ENCODE data around the gene PSMG3. TPM values are rescaled to one million over a fixed set of nuclear protein-coding genes. Genes with fewer than 3 reads are reported as not detected.
A peak's percentile ranks its signal among the peaks of the same experiment; 100 is the strongest.

Gene PSMG3
- total and polyA plus RNA-seq, 2 of the 8 experiments (the other 6 are each of a cell fraction or from before 2014, with no cell fraction given) = 30.2 to 62.0 TPM

DNA sequence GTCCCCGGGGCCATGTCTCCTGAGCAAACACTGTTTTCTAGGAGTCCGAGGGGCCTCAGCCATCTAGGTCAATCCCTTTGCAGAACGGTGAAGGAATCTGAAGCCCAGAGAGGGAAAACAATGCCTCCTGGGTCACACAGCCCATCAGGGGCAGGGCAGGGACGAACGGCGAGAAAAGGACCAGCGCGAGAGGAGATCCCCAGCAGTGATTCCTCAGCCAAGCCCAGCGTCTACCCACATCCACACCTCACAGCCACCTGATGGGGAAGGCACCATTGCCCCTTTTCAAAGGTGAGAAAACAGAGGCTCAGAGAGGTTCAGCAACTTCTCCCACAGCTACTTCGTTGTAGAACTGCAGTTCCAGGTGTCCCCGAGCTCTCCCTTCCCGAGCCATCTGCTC is 17.9 kb upstream of the PSMG3 start:
- Histone ChIP-seq H3K27ac (ENCODE audit: low read depth, low read length) (no peak overlapping the region), H3K23me2 (ENCODE audit: low read depth, low read length) (no peaks in the 10 kb centered on the region), H2AFZ (ENCODE audit: low read length) (no peak overlapping the region), H4K20me1 (replicated peaks in 1 of 2; ENCODE audit: control insufficient read depth in 1 of 2, insufficient read depth in 2 of 2, low read length in 2 of 2) (no peaks in the 10 kb centered on the region), H3K79me2 (ENCODE audit: control insufficient read depth in 1 of 2, insufficient read depth in 2 of 2, low read length in 2 of 2) (no peaks in the 10 kb centered on the region), H4K5ac (ENCODE audit: insufficient read length, low read depth, low read length) (no peak overlapping the region), H2AK5ac (ENCODE audit: low read depth, low read length) (0 out of 2 replicates have a peak overlapping the region, but pooled peaks have one; percentile 53), H3K36me3 (ENCODE audit: control insufficient read depth in 2 of 4, insufficient read depth in 4 of 4, low read length in 3 of 4) (no peaks in the 10 kb centered on the region), H4K91ac (replicated peaks; ENCODE audit: insufficient read length, low read length) (no peak overlapping the region), H2BK12ac (ENCODE audit: low read depth, low read length) (no peak overlapping the region), H3K23ac (ENCODE audit: insufficient read length) (no peak overlapping the region), H2BK20ac (ENCODE audit: low read length) (no peak overlapping the region), H2BK15ac (ENCODE audit: low read length) (no peak overlapping the region), H3K9ac (replicated peaks in 1 of 4; ENCODE audit: extremely low read depth in 1 of 4, low read depth in 3 of 4, low read length in 3 of 4) (no peak overlapping the region), H3K4me3 (ENCODE audit: extremely low read depth in 1 of 4, insufficient read depth in 2 of 4, low read depth in 3 of 4, low read length in 4 of 4) (no peak overlapping the region), H2BK5ac (ENCODE audit: low read depth, low read length) (no peak overlapping the region), H3K9me3 (ENCODE audit: insufficient read depth in 2 of 2, low read depth in 1 of 2, low read length in 1 of 2) (peaks cover 4 to 5% of the 10 kb centered on the region in 2 experiments; a peak in 2 of 4 replicates), H3K4me1 (replicated peaks in 1 of 4; ENCODE audit: control insufficient read depth in 3 of 4, insufficient read depth in 4 of 4, low read length in 3 of 4) (no peaks in the 10 kb centered on the region), H3K14ac (ENCODE audit: insufficient read length) (no peak overlapping the region), H3K79me1 (ENCODE audit: low read depth, low read length) (no peaks in the 10 kb centered on the region; the same call in 1 of the 2 replicates), H3K27me3 (replicated peaks in 1 of 4; ENCODE audit: control insufficient read depth in 3 of 4, extremely low read depth in 1 of 4, insufficient read depth in 3 of 4, low read length in 3 of 4) (0 out of 7 replicates have a peak, but pooled peaks cover 0 to 2% (median 0%) of the 10 kb centered on the region in 4 experiments), H3K18ac (ENCODE audit: extremely low read depth, low read length) (peak overlapping the region; percentile 7; the same call in 1 of the 2 replicates), H3K4ac (replicated peaks; ENCODE audit: insufficient read length, low read depth, low read length) (no peak overlapping the region), H4K8ac (ENCODE audit: extremely low read depth, insufficient read depth, low read length) (no peak overlapping the region), H3K4me2 (ENCODE audit: insufficient read depth in 1 of 2, low read depth in 2 of 2, low read length in 2 of 2) (no peak overlapping the region), H2BK120ac (replicated peaks; ENCODE audit: low read depth, low read length) (no peak overlapping the region), H3K56ac (replicated peaks; ENCODE audit: insufficient read length, low read depth, low read length) (no peak overlapping the region)
- DNase-seq (ENCODE audit: low read depth in 1 of 2, low spot score in 2 of 2) (no peak), FAIRE-seq (no peak)
- ChIA-PET CTCF (ENCODE audit: partially characterized antibody) (interaction anchor here (2.1 kb wide), 1 partner anchor 12 kb away, joined by 6 read pairs; no protein-coding TSS in a partner anchor), POLR2A (ENCODE audit: partially characterized antibody) (no interaction called here)
- 92% methylated on average over 12 of the region's 12 CpGs; no CpG with 5 or more reads in 1 of the 2 experiments for WGBS, 2 experiments (ENCODE audit: extremely low coverage in 1 of 2, insufficient coverage in 1 of 2, insufficient read length in 1 of 2, insufficient replicate concordance in 2 of 2, low coverage in 1 of 2, low lambda C conversion rate in 2 of 2, missing lambda C conversion rate in 1 of 2)
- TF ChIP-seq BCL11A (IDR thresholded peaks at IDR 0.05; ENCODE audit: low read depth in 2 of 2, low read length in 2 of 2) = no peak
- no peak for TF ChIP-seq SP4 (IDR thresholded peaks at IDR 0.05; ENCODE audit: low read length)
- no peak for TF ChIP-seq BRCA1 (IDR thresholded peaks at IDR 0.05; ENCODE audit: low read depth, low read length)
